Urothelium cell line (cell line): ENCODE measurements around the gene SACS.

ENCODE experiments used
- DNase-seq: peaks from one replicate; pipeline ENCODE4 v3.0.0; 2011; ENCODE audit warnings: low spot score, mixed read lengths
- FAIRE-seq: peaks from 2 replicates; lab custom pipeline; 2011; peaks lifted over from hg19 to GRCh38; lab: Jason Lieb, UNC

Gene SACS

DNA sequence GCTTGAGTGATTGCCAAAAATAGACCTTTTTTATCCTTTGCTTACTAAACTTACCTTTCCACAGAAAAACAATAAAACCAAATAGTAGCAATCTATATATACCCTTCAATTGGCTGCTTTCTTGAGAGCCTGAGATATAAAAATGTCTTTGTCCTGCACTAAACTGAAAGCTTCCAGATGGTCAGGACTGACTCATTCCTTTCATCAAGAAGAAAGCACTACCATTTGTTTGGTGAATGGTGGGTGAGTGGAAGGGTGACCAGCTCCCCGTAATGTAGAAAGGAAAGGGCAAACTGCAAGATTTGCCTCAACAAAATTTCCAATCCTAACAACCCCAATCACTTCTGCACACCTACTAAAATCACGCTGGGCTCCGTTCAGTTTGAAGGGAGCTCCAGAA, 67.8 kb downstream of the SACS start:
- DNase-seq = no peak
- FAIRE-seq = no peak

DNA sequence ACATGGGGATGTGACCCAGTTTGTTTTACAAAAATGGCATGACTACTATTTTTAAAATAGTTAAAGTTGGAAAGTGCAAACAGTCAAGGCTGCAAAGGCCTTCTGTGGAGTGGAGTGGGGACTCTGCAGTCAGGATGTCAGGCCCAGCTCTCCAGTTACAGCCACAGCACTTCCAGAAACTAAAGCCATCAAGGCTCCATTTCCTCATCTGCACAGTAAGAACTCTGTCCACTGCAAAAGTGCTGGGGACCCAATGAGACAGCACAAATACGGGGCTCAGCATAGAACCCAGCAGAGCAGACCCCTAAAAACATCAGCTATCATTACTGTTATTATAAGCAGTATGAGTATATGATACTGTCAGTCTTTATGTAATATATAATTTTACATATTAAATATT, 73.6 kb downstream of the SACS start:
- no peak for FAIRE-seq
- DNase-seq = no peak

GRCh38 chr13:23357349-23357748, 76.2 kb downstream of the SACS start:
- no peak for FAIRE-seq
- no peak for DNase-seq

- no peak for DNase-seq
- FAIRE-seq = no peak
These were observed 77.1 kb downstream of the SACS start for GRCh38 chr13:23356368-23356767.

- DNase-seq = no peak
- no peak for FAIRE-seq
These were observed 79.0 kb downstream of the SACS start for GRCh38 chr13:23354520-23354919.

GRCh38 chr13:23352161-23352560, 81.3 kb downstream of the SACS start:
- DNase-seq = no peak
- no peak for FAIRE-seq

GRCh38 chr13:23350009-23350408, 83.5 kb downstream of the SACS start:
- DNase-seq (no peak), FAIRE-seq (no peak)

DNA sequence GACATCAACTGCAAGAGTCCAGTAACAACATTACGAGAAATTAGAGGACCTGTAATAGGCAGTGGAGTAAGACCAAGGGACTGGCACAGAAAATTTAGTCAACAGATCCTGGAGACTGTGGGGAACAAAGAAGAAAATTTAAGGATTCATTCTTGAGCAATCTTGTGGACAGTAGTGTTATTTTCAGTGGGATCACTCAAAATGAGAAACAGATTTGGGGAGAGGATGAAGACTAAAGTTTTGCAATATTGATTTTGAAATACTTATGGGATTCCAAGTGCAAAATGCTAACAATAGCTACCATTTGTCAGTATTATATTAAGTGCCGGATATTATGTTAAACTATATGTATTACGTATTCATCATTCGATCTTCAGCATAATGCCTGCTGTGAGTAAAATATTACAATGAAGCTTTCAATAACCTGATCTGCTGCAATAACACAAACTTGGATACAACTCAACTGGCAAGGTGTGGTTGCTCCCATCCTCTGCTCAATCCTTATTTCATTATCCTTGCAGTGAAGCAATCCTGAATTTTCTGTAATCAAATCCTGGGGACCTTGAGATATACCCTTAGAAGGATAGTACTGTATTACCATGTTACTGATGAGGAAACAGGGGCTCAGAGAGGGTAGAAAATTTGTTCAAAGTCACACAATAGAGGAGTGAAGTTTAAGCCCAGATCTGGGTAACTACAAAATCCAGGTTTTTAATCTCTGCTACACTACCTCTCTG, 84.2 kb downstream of the SACS start:
- FAIRE-seq = no peak
- DNase-seq = no peak

DNA sequence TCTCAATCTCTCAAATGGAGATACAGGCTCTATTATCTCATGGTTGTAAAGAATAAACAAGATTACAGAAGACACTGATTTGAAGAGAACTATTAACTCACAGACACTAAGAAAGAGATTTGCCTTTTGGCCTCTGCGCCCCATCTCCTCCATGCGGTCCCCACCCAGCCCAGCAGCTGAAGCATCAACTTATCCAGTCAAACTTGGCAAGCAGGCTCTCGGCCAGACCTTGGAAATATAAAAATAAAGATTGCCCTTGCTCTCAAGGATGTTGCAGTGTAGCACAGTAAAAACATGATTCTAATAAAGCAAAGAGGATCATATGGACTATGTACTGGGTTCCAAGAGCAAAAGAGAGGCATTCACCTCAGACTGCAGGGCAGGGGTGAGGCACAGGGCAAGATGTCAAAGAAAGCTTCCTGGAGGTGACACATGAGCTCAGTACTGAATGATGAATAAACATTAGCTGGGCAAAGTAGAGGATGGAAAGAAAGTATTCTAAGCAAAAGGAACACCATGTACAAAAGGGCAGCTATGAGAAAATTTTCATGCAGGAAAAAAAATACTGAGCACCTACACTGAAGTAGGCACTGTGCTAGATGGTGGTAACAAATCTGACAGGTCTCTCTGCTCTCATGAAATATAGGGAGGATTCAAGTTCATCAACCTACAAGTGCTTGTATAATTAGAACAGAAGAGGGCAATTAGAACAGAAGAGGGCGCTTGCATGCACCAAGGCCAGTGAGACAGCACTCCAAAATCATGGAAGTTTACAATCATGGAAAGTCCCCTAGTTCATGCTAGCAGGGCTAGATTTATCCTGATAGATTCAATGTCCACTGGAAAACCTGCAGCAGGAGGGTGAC, 85.0 kb downstream of the SACS start:
- FAIRE-seq = no peak
- DNase-seq = no peak

DNA sequence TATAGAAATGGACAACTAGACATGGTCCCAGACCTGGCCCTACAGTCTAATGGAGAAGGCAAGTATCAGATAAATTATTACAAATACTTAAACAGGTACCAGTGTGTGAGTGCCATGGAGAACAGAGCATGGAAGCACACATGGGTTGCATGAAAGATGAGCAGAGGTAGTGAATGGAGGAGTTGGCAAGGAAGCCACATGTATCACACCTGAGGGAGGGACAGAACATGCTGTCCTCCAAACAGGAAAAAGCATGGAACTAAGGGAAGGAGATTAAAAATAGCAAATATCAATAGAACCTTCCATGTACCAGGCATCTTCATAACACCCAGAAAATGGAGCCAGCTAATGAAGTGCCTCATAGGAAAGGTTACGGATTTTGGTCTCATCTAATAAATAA, 85.9 kb downstream of the SACS start:
- FAIRE-seq (no peak), DNase-seq (no peak)

- no peak for FAIRE-seq
- DNase-seq = no peak
These were observed 88.4 kb downstream of the SACS start for GRCh38 chr13:23344931-23345595.

DNA sequence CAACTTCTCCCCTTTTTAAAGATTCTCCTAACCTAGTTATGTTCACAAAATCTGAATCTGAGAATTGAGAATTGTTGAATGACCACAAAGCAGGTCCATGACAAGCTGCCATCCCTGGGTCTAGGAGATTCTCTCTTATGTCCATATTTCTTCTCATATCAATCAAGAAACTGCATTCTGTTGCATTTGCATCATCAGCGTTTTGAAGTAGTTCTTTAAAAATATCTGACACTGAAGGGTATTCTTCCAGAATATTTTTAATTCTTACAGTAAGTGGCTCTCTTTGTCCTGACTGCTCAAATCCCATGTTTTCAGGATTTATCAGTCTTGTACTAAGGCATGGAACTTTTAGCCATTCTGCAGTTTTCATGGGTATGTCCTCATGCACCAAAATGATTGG, 94.3 kb downstream of the SACS start:
- no peak for DNase-seq
- no peak for FAIRE-seq

DNA sequence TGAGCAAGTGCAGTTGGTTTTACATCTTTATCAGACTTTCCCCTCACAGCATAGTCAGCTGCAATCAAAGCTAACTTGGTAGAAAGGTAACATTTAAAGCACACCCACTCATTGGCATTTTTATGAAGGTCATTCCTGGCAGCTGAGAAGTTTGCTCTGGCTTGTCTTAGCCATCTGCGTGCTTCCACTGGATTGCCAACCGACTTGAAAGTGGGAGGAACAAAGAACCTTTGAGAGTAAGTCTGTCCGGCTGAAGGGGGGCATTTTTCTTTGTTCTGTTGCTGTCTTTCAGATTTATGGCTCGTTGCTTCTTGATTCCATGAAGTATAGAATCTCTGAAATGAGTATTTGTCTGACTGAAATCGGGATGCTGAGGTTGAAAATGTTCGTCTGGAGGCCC, 103.1 kb downstream of the SACS start:
- no peak for DNase-seq
- FAIRE-seq = no peak

DNA sequence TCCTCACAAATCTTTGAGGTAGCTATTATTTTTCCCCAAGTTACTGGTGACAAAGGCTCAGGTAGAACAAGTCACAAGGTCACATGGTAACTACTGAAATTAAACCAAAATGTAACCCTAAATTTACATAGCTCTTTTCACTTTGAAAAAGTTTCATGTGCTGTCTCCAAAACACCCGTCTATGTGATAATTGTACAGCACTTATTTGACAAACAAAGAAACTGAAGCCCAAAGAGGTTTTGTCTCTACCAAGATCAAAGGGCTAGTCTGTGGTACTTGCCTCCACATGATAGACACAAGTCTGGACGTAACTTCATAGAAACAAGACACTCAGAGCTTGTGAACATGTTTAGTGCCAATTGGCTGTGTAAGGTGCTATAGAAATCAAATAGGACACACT, 108.3 kb downstream of the SACS start:
- DNase-seq (no peak), FAIRE-seq (no peak)

GRCh38 chr13:23323946-23324709, 109.4 kb downstream of the SACS start:
- DNase-seq (no peak), FAIRE-seq (no peak)

- DNase-seq (no peak), FAIRE-seq (no peak)
These were observed 110.9 kb downstream of the SACS start for GRCh38 chr13:23322353-23323336.

- FAIRE-seq (no peak), DNase-seq (peak; percentile 71)
These were observed 111.8 kb downstream of the SACS start for GRCh38 chr13:23321535-23322241.

DNA sequence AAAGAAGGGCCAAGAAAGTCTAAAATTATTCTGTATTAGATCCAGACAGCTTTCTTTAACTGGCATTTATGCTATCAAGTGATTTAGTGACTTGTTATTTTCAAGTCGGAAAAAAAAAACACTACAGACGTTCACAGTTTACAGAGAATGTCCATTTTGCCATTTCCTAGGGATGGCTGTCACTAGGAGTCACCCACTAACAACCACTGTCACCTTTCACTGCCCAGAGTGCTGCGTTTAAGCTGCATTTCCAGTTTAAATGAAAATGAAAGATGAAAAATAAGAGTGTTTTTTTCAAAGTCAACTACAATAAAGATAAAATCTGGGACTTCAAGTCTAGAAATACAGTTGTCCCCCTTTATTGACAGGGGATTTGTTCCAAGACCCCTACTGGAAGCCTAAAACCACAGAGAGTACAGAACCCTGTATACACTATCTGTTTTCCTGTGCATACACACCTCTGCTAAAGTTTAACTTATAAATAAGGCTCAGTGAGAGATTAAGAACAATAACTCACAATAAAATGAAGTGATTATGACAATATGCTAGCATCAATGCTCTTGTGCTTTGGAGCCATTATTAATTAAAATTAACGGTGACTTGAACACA, 112.5 kb downstream of the SACS start:
- DNase-seq (no peak), FAIRE-seq (no peak)

- FAIRE-seq (no peak), DNase-seq (no peak)
These were observed 113.6 kb downstream of the SACS start for GRCh38 chr13:23319883-23320224.
